CMK (cell line): Measurements from ENCODE around the gene POLR2A.

Experiments used
- DNase-seq: peaks from one replicate; pipeline ENCODE4 v3.0.0-alpha.2; 2010; ENCODE audit warnings: low read depth

The POLR2A gene

GRCh38 chr17:7508846-7509245 lies 24.7 kb downstream of the POLR2A start:
- no peak for DNase-seq

- no peak for DNase-seq
These were observed 25.8 kb downstream of the POLR2A start for GRCh38 chr17:7509937-7510336.

GRCh38 chr17:7511108-7511507 lies 26.9 kb downstream of the POLR2A start:
- no peak for DNase-seq

GRCh38 chr17:7512105-7512504 lies 27.9 kb downstream of the POLR2A start:
- DNase-seq = no peak

GRCh38 chr17:7512824-7513540 lies 28.8 kb downstream of the POLR2A start:
- no peak for DNase-seq

GRCh38 chr17:7513850-7514419 lies 29.8 kb downstream of the POLR2A start:
- DNase-seq = no peak

GRCh38 chr17:7515911-7516610 lies 31.9 kb downstream of the POLR2A start:
- DNase-seq = no peak

GRCh38 chr17:7523033-7523432 lies 38.9 kb downstream of the POLR2A start:
- no peak for DNase-seq

GRCh38 chr17:7528842-7529241 lies 44.7 kb downstream of the POLR2A start:
- DNase-seq = no peak

- no peak for DNase-seq
These were observed 46.1 kb downstream of the POLR2A start for GRCh38 chr17:7530023-7530900.

GRCh38 chr17:7538050-7538449 lies 53.9 kb downstream of the POLR2A start:
- no peak for DNase-seq

- no peak for DNase-seq
These were observed 54.9 kb downstream of the POLR2A start for GRCh38 chr17:7538891-7539545.

GRCh38 chr17:7541074-7541621 lies 57.0 kb downstream of the POLR2A start:
- no peak for DNase-seq

GRCh38 chr17:7544911-7545310 lies 60.7 kb downstream of the POLR2A start:
- no peak for DNase-seq

- no peak for DNase-seq
These were observed 64.6 kb downstream of the POLR2A start, which contains the start of gene TNFSF12 for GRCh38 chr17:7548585-7549400. TNFSF12 (plus strand) TSS chr17:7549058; CDS start chr17:7549154, 96 bp downstream.
